Immature natural killer cell (primary cell): Measurements from ENCODE around the gene PLGRKT. TPM values are rescaled to one million over a fixed set of nuclear protein-coding genes. Genes with fewer than 3 reads are reported as not detected.
"Not testable (repeated sequence)": the region's sequence is repeated elsewhere in the genome, so short reads cannot be mapped to it uniquely, and the experiment has no call there.

Source experiments
- DNase-seq, 3 donors: peaks; one replicate each; pipeline ENCODE4 v3.0.0; 2022; ENCODE audit warnings: mixed read lengths in 1 of 3
- H3K27ac Mint-ChIP-seq, 6 donors: one replicate each; pipeline ENCODE4 v1.8.0; 2020; ENCODE audit warnings: mixed read lengths in 6 of 6, mild to moderate bottlenecking in 5 of 6, inconsistent platforms in 4 of 6, moderate library complexity in 3 of 6
- H3K27me3 Mint-ChIP-seq, 3 donors: one replicate each; pipeline ENCODE4 v1.8.0; 2020 to 2021; ENCODE audit warnings: low read depth in 3 of 3, mild to moderate bottlenecking in 3 of 3, mixed read lengths in 3 of 3, moderate library complexity in 3 of 3, inconsistent platforms in 1 of 3
- H3K36me3 Mint-ChIP-seq, 3 donors: one replicate each; pipeline ENCODE4 v1.8.0; 2020; ENCODE audit warnings: mixed read lengths in 3 of 3, inconsistent platforms in 2 of 3, mild to moderate bottlenecking in 2 of 3
- H3K4me1 Mint-ChIP-seq, 2 donors: one replicate each; pipeline ENCODE4 v1.8.0; 2020; ENCODE audit warnings: inconsistent platforms in 2 of 2, mild to moderate bottlenecking in 2 of 2, mixed read lengths in 2 of 2, moderate library complexity in 1 of 2
- H3K4me3 Mint-ChIP-seq, 5 donors: one replicate each; pipeline ENCODE4 v1.8.0; 2020; ENCODE audit warnings: mild to moderate bottlenecking in 5 of 5, mixed read lengths in 5 of 5, inconsistent platforms in 3 of 5, moderate library complexity in 3 of 5
- H3K9me3 Mint-ChIP-seq, 6 donors: one replicate each; pipeline ENCODE4 v1.8.0; 2020; ENCODE audit warnings: mild to moderate bottlenecking in 6 of 6, mixed read lengths in 6 of 6, inconsistent platforms in 4 of 6, moderate library complexity in 3 of 6
- polyA plus RNA-seq, 3 donors: library from polyadenylated mRNA; unstranded; fragments of 300-500 nt; fragmentation: Illumina TruSeq; gene quantifications; one replicate each; pipeline ENCODE4 v1.2.3, GENCODE V29; 2021

Gene PLGRKT
- polyA plus RNA-seq, 3 donors from 2014 or later = 45.4 to 59.6 (median 57.0) TPM

DNA sequence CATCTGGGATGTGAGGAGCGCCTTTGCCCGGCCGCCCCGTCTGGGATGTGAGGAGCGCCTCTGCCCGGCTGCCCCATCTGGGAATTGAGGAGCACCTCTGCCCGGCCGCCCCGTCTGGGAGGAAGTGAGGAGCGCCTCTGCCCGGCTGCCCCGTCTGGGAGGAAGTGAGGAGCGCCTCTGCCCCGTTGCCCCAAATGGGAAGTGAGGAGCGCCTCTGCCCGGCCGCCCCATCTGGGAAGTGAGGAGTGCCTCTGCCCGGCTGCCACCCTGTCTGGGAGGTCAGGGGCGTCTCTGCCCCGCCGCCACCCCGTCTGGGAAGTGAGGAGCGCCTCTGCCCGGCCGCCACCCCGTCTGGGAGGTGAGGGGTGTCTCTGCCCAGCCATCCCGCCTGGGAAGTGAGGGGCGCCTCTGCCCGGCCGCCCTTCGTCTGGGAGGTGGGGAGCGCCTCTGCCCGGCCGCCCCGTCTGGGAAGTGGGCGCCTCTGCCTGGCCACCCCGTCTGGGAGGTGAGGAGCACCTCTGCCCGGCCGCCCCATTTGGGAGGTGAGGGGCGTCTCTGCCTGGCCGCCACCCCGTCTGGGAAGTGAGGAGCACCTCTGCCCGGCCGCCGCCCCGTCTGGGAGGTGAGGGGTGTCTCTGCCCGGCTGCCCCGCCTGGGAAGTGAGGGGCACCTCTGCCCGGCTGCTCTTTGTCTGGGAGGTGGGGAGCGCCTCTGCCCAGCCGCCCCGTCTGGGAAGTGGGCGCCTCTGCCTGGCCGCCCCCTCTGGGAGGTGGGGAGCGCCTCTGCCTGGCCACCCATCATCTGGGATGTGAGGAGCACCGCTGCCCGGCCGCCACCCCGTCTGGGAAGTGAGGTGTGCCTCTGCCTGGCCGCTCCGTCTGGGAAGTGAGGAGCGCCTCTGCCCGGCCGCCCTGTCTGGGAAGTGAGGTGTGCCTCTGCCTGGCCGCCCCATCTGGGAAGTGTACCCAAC is 3.6 kb downstream of the PLGRKT start:
- Mint-ChIP-seq H3K4me1 (peaks cover 28 to 40% of the 10 kb centered on the region in 2 donors), H3K36me3 (peaks cover 14 to 24% (median 17%) of the 10 kb centered on the region in 3 donors), H3K27me3 (peaks cover 0 to 11% (median 2%) of the 10 kb centered on the region in 3 donors)
- H3K4me3 Mint-ChIP-seq, H3K9me3 Mint-ChIP-seq, DNase-seq, H3K27ac Mint-ChIP-seq: not testable (repeated sequence)

DNA sequence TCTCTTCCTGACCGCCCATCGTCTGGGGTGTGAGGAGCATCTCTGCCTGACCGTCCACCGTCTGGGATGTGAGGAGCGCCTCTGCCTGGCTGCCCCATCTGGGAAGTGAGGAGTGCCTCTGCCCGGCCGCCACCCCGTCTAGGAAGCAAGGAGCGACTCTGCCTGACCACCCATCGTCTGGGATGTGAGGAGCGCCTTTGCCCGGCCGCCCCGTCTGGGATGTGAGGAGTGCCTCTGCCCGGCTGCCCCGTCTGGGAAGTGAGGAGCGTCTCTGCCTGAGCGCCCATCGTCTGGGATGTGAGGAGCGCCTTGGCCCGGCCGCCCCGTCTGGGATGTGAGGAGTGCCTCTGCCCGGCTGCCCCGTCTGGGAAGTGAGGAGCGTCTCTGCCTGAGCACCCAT is 4.4 kb downstream of the PLGRKT start:
- Mint-ChIP-seq H3K36me3 (peaks cover 14 to 24% (median 17%) of the 10 kb centered on the region in 3 donors), H3K4me1 (peaks cover 23 to 34% of the 10 kb centered on the region in 2 donors), H3K27me3 (peaks cover 0 to 11% (median 2%) of the 10 kb centered on the region in 3 donors)
- H3K27ac Mint-ChIP-seq, H3K9me3 Mint-ChIP-seq, DNase-seq, H3K4me3 Mint-ChIP-seq: not testable (repeated sequence)

DNA sequence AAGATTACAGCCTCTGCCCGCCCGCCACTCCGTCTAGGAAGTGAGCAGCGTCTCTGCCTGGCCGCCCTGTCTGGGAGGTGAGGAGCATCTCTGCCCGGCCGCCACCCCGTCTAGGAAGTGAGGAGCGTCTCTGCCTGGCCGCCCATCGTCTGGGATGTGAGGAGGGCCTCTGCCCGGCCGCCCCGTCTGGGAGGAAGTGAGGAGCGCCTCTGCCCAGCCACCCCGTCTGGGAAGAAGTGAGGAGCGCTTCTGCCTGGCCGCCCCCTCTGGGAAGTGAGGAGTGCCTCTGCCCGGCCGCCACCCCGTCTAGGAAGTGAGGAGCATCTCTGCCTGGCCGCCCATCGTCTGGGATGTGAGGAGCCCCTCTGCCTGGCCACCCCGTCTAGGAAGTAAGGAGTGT is 4.8 kb downstream of the PLGRKT start:
- not testable (repeated sequence) for H3K4me3 Mint-ChIP-seq, H3K27me3 Mint-ChIP-seq, H3K27ac Mint-ChIP-seq, DNase-seq, H3K9me3 Mint-ChIP-seq
- H3K4me1 Mint-ChIP-seq = peaks cover 18 to 30% of the 10 kb centered on the region in 2 donors
- peaks cover 14 to 24% (median 17%) of the 10 kb centered on the region in 3 donors for H3K36me3 Mint-ChIP-seq

DNA sequence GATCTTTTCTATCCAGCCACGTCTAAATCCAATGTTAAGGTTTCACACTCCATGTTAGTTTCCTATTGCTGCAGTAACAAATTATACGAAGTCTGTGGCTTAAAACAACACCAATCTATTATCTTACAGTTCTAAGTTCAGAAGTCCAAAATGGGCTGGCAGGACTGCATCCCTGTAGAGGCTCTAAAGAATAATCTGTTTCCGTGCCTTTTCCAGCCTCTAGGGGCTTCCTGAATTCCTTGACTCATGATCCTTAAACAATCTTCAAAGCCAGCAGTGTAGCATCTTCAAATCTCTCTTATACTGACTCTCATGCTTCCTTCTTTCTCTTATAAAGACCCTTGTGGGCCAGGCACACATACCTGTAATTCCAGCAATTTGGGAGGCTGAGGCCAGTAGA is 6.8 kb downstream of the PLGRKT start:
- Mint-ChIP-seq H3K4me1 (peaks cover under 1 to 10% of the 10 kb centered on the region in 2 donors), H3K9me3 (no peaks in the 10 kb centered on the region), H3K4me3 (no peak overlapping the region), H3K36me3 (peaks cover 10 to 19% (median 17%) of the 10 kb centered on the region in 3 donors), H3K27ac (no peak overlapping the region), H3K27me3 (peaks cover 0 to 3% (median 0%) of the 10 kb centered on the region in 3 donors)
- DNase-seq = no peak

DNA sequence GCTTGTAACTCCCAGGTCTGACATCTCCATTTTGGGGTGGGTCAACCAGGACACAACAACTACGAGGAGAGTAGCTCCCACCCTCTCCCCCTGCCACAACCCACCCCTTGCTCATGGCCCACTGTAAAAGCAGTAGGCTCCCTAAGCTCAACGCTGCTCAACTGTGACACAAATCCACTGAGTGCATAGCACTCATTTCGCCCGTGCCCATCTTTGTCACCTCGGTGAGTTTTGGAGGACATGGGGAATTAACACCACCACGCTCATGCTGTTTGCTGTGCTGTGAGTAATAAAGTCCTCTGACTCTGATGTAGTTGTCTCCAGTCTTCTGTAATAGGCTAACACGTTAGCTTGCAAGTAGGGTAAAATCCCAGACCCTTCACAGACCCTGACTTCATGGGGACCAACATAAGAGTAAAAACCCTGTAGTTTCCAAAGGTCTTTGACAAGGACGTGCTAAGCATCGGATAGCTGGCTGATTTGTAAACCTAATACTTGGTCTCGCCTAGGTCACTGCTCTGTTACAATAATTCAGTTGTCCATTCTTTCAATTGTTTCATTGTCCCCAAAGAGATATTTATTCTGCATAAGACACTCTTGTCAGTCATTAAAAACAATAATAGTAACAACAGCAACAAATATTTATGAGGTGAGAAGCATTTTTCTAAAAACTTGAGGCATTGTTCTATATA is 7.7 kb downstream of the PLGRKT start:
- DNase-seq = no peak
- H3K27ac Mint-ChIP-seq = peak overlapping the region in 1 of 6 donors; percentile 26
- peaks cover 0 to 3% (median 0%) of the 10 kb centered on the region in 3 donors for H3K27me3 Mint-ChIP-seq
- no peaks in the 10 kb centered on the region for H3K9me3 Mint-ChIP-seq
- no peak overlapping the region for H3K4me3 Mint-ChIP-seq
- peaks cover 0 to 1% of the 10 kb centered on the region in 2 donors for H3K4me1 Mint-ChIP-seq
- peaks cover 10 to 12% (median 11%) of the 10 kb centered on the region in 3 donors for H3K36me3 Mint-ChIP-seq

DNA sequence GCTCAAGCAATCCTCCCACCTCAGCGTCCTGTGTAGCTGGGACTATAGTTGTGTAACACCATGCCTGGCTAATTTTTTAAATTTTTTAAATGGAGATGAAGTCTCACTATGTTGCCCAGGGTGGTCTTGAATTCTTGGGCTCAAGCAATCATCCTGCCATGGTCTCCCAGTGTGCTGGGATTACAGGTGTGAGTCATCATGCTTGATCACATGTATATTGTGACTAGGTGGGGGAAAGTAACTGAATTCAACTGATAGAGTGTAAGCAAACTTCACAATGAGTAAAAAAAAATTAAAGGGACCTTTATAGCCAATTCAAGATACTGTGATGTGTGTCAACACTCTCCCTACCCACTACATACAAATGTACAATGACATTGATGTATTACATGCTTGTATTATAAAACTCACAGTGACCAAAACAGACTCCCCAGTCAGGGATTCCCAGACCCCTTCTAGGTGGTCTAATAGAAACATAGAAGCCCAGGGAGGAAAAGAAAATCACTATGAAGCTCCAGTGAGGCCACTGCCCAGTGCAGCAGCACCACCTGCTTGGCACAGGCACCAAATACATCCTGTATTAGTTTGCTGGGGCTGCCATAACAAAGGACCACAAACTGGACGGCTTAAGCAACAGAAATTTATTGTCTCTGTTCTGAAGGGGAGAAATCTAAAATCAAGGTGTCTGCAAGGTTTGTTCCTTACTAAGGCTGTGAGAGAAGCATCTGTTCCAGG is 8.8 kb downstream of the PLGRKT start:
- DNase-seq = no peak
- Mint-ChIP-seq H3K27me3 (peaks cover 0 to 3% (median 0%) of the 10 kb centered on the region in 3 donors), H3K9me3 (no peaks in the 10 kb centered on the region), H3K36me3 (peaks cover 9 to 11% (median 10%) of the 10 kb centered on the region in 3 donors), H3K27ac (peak overlapping the region in 1 of 6 donors; percentile 40), H3K4me1 (no peaks in the 10 kb centered on the region), H3K4me3 (no peak overlapping the region)

DNA sequence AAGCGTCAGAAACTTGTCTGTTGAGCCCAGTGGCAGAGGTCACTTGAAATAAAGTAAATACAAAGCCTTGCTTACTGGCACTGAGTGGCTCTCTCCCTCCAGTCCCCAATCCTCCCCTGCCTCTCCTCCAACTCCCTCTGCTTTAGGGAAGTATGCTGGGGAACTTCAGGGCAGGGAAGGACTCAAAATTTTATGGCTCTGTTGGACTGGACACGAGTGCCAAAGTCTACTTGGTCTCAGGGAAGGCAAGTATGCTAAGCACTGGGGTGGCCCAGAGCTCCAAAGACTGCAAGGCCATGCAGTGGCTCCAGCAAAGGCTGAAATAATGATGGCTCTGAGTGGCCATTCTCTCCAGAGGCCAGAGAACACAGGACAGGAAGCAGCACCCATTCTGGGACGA is 9.6 kb downstream of the PLGRKT start:
- Mint-ChIP-seq H3K36me3 (peaks cover 9 to 11% (median 10%) of the 10 kb centered on the region in 3 donors), H3K27ac (no peak overlapping the region), H3K27me3 (peaks cover 0 to 3% (median 0%) of the 10 kb centered on the region in 3 donors), H3K4me1 (no peaks in the 10 kb centered on the region), H3K9me3 (no peaks in the 10 kb centered on the region), H3K4me3 (no peak overlapping the region)
- no peak for DNase-seq

DNA sequence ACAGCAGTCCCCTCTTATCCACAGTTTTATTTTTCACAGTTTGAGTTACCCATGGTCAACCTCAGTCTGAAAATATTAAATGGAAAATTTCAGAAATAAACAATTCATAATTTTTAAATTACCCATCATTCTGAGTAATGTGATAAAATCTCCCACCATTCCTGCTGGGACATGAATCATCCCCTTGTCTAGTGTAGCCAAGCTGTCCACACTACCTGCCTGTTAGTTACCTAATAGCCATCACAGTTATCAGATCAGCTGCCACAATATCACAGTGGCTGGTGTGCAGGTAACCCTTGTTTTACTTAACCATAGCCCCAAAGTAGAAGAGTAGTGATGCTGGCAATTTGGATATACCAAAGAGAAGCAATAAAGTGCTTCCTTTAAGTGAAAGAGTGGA is 10.7 kb downstream of the PLGRKT start:
- H3K27ac Mint-ChIP-seq = no peak overlapping the region
- H3K27me3 Mint-ChIP-seq = no peaks in the 10 kb centered on the region
- H3K9me3 Mint-ChIP-seq = no peaks in the 10 kb centered on the region
- no peaks in the 10 kb centered on the region for H3K4me1 Mint-ChIP-seq
- no peak for DNase-seq
- peaks cover 7 to 9% (median 8%) of the 10 kb centered on the region in 3 donors for H3K36me3 Mint-ChIP-seq
- H3K4me3 Mint-ChIP-seq = no peak overlapping the region

DNA sequence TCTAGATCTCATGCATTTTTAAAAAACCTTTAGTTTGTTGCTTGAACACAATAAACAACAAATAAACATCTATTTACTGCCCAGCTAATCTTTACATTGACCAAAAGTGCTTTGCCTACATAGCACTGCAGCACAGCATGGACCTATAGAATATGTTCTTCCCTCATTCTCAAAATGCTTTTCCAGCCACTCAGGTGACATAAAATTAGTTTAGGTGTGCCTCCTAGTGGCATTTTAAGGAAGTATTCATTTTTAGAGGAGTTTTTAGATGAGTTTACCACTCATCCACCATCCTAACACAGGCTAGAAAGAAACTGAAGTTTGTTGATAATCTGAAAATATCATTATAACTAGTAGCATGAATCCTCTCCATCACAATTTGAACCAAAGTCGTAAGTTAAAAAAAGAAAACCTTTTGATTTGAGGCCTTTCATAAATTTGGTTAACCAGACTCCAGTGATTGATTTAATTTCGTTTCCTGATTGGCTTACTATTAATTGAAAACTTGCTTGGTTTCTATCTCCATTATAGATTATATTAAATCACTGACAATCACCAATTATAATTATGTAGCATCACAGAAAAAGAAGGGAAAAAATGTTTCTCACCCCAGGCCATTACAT is 12.6 kb downstream of the PLGRKT start:
- no peak overlapping the region for H3K27ac Mint-ChIP-seq
- no peaks in the 10 kb centered on the region for H3K4me1 Mint-ChIP-seq
- no peaks in the 10 kb centered on the region for H3K9me3 Mint-ChIP-seq
- H3K36me3 Mint-ChIP-seq = peaks cover 0 to under 1% (median 0%) of the 10 kb centered on the region in 3 donors
- H3K27me3 Mint-ChIP-seq = no peaks in the 10 kb centered on the region
- H3K4me3 Mint-ChIP-seq = no peak overlapping the region
- DNase-seq = peak; percentile 26 to 45 (median 29)

DNA sequence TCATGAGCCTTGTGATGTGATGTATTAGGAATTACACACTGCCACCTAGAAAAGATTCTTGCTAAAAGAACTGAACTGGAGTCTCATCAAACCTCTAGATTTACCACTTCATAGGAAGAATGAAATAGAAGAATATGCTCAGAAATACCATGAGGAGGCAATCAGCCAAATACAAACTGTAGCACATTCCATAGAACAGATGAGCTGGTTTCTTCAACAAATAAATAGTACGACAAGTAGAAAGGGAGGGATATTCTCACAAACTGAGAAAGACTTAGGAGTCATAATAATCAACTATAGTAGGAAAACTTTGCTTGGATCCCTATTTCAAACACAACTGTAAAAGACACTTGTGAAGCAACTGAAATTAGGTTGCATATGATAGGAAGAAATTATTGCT is 15.4 kb downstream of the PLGRKT start:
- Mint-ChIP-seq H3K36me3 (peaks cover 0 to 16% (median 0%) of the 10 kb centered on the region in 3 donors), H3K4me1 (no peaks in the 10 kb centered on the region), H3K4me3 (no peak overlapping the region), H3K27me3 (no peaks in the 10 kb centered on the region), H3K9me3 (no peaks in the 10 kb centered on the region), H3K27ac (peak overlapping the region in 1 of 6 donors; percentile 29)
- no peak for DNase-seq

DNA sequence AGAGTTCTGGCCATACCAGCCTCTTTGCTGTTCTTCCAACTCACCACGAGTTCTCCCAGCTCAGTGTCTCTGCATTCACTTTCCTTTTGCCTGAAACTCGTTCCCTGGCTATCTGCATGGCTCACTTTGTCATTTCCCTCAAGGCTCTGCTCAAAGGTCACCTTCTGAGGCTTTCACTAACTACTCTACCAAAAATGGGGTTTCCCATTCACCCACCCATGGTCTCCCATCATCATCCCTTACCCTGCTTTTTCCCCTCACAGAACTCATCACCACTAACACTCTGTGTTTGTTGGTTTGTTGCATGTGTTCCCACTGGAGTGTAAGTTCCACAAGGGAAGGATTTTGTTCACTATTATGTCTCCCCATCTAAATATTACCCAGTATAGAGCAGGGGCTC is 16.6 kb downstream of the PLGRKT start:
- Mint-ChIP-seq H3K27me3 (no peaks in the 10 kb centered on the region), H3K4me1 (no peaks in the 10 kb centered on the region), H3K9me3 (no peaks in the 10 kb centered on the region), H3K36me3 (peaks cover 0 to 16% (median 0%) of the 10 kb centered on the region in 3 donors), H3K4me3 (no peak overlapping the region), H3K27ac (peak overlapping the region in 1 of 6 donors; percentile 25)
- DNase-seq = no peak

DNA sequence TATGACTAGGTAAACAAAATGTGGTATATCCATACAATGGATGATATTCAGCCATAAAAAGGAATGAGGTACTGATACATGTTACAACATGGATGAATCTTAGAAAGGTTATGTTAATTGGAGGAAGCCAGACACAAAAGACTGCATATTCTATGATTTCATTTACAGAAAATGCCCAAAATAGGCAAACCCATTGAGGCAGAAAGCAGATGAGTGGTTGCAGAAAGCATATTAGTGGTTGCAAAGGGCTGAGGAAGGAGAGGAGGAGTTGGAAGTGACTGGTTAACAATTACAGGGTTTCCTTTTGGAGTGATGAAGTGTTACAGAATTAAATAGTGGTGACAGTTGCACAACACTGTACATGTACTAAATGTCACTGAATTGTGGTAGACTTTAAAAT is 17.7 kb downstream of the PLGRKT start:
- Mint-ChIP-seq H3K4me3 (no peak overlapping the region), H3K27ac (peak overlapping the region in 1 of 6 donors; percentile 57), H3K36me3 (peaks cover 3 to 16% (median 4%) of the 10 kb centered on the region in 3 donors), H3K4me1 (peaks cover 0 to 8% of the 10 kb centered on the region in 2 donors), H3K9me3 (no peaks in the 10 kb centered on the region), H3K27me3 (no peaks in the 10 kb centered on the region)
- DNase-seq = no peak

DNA sequence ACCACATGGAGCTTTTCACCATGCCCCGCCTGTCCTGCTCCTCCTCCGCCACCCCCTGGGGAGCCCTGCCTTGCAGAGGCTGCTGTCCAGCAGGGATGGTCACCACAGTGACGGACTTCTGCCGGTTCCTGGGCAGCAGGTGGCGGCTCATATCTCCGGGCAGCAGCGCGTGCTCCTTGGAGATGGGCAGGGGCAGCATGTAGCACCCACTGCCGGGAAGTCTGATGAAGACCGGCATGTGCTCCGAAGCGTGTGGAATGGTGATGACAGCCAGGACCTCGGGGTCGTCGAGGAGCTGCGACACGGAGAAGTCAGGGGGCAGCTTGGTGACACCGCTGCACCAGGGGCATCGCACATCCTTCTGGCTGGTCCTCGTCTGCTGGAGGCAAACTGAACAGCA is 19.2 kb downstream of the PLGRKT start:
- DNase-seq = no peak
- Mint-ChIP-seq H3K36me3 (peaks cover 9 to 19% (median 13%) of the 10 kb centered on the region in 3 donors), H3K4me1 (peaks cover 0 to 8% of the 10 kb centered on the region in 2 donors), H3K27me3 (no peaks in the 10 kb centered on the region), H3K9me3 (no peaks in the 10 kb centered on the region), H3K4me3 (no peak overlapping the region), H3K27ac (no peak overlapping the region)
